GM11168 (cell line): ENCODE results near the gene CDC5L.

Experiments used
- in situ Hi-C: fragments of 300-500 bp; cut with MboI; formaldehyde crosslinking; loops from one replicate; pipeline ENCODE4 v1.12.0; 2022; ENCODE audit warnings: low sequenced_read_pairs; ENCODE audit not compliant: unreplicated experiment

CDC5L gene

GRCh38 chr6:44367681-44368080 is 19.8 kb upstream of the CDC5L start:
- in situ Hi-C loops: no loop called here

DNA sequence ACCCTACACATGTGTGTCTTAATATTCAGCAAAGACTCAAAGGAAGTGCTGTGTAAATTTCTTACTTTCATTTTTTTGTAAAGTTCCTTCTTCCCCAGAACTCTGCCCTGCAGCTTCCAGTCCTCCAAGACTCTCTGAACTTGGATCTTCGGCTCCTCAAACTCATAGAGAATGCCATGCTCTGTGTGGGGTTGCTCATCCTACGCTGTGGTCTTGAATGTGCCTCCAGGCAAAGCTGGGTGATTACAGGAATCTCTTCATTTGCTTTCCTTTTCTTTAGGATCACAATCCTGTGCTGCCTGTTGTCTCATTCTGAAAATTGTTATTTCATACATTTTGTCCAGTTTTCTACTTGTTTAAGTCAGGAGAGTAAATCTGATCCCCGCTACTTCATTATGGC is 14.5 kb upstream of the CDC5L start:
- in situ Hi-C loops: no loop called here

- in situ Hi-C loops: no loop called here
Measured at GRCh38 chr6:44373787-44374186, 13.7 kb upstream of the CDC5L start.

DNA sequence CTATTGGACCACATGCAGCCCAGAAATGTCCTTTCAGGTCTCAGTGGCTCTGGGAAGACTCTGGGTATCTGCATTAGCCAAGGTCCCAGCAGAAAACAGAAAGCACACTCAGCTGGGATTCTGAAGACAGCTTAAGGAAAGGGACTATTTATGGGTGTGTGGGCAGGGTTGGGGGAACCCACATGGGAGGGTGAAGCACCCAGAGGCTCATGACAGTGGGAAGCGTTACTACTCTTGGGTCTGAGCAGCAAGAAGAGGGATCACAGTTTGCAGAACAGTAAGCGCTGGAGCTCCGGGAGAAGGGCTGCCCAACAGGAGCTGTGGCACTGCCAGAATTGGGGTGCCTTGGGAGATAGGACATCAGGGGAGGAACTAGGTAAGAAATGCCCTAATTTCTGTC is 12.4 kb upstream of the CDC5L start:
- in situ Hi-C loops: no loop called here

DNA sequence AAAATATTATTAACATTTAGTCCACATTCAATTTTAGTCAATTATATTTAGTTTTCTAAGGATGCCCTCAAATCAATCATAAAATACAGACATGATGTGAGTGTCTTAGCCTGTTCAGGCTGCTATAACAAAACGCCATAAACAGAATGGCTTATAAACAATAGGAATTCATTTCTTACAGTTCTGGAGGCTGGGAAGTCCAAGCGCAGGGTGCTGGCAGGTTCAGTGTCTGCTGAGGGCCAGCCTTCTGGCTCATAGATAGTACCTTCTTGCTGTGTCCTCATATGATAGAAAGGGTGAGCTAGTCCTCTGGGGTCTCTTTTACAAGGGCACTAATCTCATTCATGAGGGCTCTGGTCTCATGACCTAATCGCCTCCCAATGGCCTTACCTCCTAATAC is 10.0 kb upstream of the CDC5L start:
- in situ Hi-C loops: no loop called here

DNA sequence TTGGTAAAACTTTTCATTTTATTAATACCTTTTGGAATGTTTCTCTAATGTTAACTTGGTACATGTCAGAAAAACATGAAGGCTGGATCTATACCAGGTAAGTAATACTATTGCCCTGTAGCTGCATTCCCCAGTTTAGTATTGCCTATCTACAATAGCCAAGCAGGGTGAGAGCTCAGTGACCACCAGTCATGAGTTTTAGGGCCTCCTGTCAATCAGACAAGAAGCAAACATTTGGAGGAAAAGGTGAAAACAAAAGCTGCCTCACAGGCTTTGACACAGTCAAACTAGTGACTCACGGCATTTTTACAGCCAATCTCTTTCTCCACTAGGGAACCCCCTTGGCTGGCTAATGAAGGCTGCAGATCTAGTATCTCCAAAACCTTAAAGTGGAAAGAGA is 9.5 kb upstream of the CDC5L start:
- in situ Hi-C loops: no loop called here

DNA sequence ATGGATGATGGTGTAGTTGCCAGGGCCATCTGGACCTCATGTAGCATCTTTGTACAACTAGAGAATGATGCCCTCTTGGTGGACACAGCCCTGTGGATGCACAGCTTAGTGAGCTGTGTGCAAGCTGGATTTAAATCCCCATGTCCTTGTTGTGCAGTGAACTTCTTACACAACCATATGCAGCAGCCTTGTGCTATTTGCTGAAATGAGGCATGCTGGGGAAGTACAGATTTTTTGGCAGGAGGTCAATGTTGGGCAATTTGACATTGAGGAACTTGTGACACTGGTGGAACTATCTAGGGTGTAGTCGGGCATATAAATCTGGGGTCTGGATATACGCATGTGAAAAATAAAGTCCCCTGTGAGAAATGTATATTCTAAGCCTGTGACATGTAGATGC is 5.8 kb upstream of the CDC5L start:
- in situ Hi-C loops: no loop called here

DNA sequence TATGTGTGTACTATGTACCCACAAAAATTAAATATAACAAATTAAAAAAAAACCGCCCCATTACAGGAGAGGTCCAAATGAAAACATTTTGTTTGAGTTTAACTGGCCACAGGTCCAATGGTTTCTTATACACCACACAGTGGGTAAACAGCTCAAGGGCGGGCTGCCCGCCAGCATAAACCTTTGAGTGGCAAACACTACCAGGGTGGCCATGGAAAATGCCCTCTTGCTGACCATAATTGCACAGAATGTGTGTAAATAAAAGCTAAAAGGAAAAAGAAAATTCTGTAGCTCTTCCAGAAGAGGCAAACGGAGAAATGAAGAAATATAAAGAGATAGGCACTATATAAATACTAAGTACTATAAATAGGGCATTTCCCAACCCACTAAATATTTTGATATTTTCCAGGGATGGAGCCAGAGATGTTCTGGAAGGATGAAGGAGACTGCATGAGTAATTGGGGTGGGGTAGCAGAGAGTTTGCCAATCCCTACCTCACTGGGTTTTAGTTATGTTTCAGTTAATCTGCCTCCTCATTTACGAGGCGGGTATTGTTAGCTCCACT is 1.1 kb upstream of the CDC5L start:
- in situ Hi-C loops: no loop called here

DNA sequence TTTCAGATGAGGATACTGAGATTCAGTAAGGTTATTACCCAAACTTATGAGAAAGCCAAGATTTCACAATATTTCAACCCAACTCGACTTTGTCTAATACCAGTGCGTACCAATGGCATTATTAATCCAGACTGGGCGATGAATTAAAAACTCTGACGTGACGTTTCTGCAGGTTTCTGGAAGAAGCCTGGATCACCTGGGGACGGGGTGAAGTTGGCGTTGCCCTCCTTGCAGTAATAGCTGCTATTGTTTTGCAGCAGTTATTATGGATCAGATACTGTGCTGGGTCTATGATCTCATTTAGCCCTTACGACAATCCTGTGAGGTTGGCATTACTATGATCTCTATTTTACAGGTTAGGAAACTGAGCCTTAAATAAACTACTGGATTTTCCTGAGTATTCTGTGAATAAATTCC is 569 bp upstream of the CDC5L start:
- in situ Hi-C loops: no loop called here

GRCh38 chr6:44388135-44388487 is 605 bp downstream of the CDC5L start:
- in situ Hi-C loops: no loop called here

GRCh38 chr6:44388887-44389286 is 1.4 kb downstream of the CDC5L start:
- in situ Hi-C loops: no loop called here

DNA sequence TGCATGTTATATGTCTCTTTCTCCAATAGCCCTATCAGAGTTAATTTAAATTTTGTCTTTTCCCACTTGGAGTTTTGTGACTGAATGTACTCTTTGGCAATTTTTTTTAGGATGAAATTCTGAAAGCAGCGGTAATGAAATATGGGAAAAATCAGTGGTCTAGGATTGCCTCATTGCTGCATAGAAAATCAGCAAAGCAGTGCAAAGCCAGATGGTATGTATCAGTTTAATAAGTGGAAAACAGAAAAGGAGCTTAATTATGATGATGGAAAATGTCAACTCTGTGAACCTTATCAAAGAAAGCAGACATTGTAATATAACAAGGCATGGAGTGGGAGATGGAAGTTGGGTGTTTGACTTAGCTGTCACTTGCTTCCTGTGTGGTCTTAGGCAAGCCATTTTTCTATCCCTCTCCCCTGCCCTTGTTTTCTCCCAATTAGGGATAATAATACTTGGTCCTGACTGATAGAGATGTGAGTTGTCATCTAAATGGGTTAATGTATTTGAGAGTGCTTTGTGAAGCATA is 2.7 kb downstream of the CDC5L start:
- in situ Hi-C loops: no loop called here

DNA sequence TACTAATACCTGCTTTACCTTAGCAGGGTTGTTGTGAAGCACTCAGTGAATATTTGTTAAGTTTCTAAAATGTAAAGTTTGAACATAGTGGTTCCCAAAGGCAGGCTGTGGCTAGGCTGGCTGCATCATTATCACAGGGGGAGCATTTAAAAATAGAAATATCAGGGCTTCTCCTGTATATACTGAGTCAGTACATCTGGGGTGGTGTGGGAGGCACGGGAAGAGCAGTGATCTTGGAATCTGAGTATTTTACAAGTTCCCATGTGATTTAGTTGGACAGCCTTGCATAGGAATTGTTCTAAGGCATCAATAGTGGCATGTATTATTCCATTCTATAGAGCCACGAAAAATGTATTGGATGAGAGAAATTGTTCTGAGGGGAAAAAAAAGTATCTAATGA is 8.0 kb downstream of the CDC5L start:
- in situ Hi-C loops: no loop called here

GRCh38 chr6:44396968-44397367 is 9.5 kb downstream of the CDC5L start:
- in situ Hi-C loops: no loop called here

DNA sequence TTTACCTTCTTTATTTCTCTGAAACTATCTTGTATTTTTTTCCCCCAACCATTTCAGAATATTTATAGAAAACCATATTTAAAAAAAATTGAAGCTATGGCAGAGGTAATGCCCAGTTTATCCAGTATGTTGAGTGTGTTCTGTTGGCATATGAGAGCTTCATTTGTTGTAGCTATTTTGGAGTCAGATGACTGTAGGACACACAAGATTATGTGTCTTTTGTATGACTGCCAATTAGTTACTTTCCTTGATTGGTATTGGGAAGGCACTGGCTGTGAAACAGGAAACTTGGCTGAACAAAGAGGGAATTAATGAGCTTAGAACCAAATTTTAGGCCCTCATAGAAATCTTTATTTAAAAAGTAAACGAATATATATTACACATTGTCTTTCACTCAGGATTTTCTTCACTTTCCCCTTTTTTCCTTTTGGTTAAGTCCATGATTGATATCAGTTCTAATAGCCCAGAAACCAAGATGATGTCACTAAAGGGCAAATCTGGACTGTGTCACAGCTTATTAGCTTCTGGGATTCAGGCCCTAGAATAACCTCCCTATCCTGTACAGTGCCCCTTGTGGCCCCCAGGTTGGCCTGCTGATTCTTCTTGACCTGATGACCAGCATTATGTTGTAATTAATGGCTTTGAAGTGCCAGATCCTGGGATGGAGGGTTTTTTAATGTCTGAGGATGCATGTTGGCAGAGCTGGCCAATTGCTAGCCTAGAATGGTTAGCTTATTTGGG is 10.1 kb downstream of the CDC5L start:
- in situ Hi-C loops: no loop called here

- in situ Hi-C loops: no loop called here
Measured at GRCh38 chr6:44399991-44400390, 12.5 kb downstream of the CDC5L start.

GRCh38 chr6:44400572-44400971 is 13.1 kb downstream of the CDC5L start:
- in situ Hi-C loops: no loop called here

- in situ Hi-C loops: no loop called here
Measured at GRCh38 chr6:44401138-44401537, 13.6 kb downstream of the CDC5L start.

DNA sequence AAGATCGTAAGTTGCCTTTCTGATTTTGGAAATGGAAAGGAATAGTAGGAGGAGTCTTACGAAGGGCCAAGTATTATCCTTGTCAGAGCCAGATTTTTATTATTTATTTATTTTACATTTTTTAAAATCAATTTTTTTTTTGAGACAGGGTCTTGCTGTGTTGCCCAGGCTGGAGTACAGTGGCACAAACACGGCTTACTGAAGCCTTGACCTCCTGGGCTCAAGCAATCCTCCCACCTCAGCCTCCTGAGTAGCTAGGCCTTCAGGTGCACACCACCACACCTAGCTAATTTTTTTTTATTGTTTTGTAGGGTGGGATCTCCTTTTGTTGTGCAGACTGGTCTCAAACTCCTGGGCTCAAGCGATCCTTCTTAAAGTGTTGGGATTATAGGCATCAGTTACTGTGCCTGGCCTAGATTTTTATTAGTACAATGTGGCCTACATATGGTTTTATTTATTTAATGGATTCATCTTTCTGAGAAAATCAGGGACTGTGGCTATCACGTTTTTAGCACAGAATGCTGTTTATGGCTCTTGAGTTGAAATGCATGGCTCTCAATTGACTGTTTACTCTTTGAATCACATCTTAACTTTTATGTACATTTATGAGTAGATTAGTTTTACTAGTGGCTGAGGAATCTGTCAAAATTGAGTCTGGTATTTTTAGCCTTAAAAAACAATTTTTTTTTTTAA is 16.7 kb downstream of the CDC5L start:
- in situ Hi-C loops: no loop called here

DNA sequence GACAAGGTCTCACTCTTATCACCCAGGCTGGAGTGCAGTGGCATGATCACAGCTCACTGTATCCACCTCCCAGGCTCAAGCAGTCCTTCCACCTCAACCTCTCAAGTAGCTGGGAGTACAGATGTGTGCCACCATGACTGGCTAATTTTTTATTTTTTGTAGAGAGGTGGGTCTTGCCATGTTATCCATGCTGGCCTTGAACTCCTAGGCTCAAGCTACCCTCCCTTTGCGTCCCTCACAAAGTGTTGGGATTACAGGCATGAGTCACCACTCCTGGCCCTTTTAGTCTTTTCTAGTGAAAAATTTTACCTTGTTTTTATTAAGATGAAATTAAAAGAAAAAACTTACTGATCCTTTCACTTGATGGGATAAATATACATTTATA is 17.2 kb downstream of the CDC5L start:
- in situ Hi-C loops: no loop called here

- in situ Hi-C loops: no loop called here
Measured at GRCh38 chr6:44407951-44408670, 20.6 kb downstream of the CDC5L start.
